Placental epithelial cell (primary cell): ENCODE results near the gene SSX2. TPM values are rescaled to one million over a fixed set of nuclear protein-coding genes. Genes with fewer than 3 reads are reported as not detected.

ENCODE experiments used
- small RNA-seq: library from RNA; depleted of rRNA; stranded (forward); fragments of <200 nt; gene quantifications from one replicate; pipeline ENCODE3, GENCODE V24; 2012
- total RNA-seq: library from RNA; depleted of rRNA; stranded (reverse); fragments of >200 nt; gene quantifications from 2 replicates; pipeline ENCODE4 v1.2.3, GENCODE V29; 2012

The SSX2 gene
- total RNA-seq, result not detected in 2 replicates

DNA sequence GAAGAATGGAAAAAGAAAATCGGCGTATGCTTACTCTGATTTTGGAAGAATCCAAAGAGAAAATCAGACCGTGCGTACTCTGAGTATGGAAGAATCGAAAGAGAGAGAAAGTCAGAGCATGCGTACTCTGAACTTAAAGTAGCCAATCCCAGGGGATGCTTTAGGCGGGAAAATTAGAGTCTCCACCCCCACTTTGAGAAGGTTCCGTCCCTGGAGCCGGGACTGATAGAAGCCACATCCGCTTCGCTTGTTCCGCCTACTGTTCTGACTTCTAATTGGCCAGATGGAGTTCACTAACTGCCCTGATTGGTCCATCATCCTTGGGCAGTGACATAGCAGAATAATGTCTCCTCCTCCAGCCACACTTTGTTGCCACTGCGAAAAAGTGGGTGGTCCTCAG is at the start of gene SSX2:
Gene SSX2 (minus strand): TSS at position 101 of the 400 bp plus-strand sequence. CDS start 1,429 bp downstream, outside the sequence.

GRCh38 chrX:52750952-52751351 is 44.0 kb upstream of the SSX2 start, which contains the start of gene SSX2B:
Gene SSX2B (plus strand): TSS chrX:52751252. CDS start chrX:52752681, 1,429 bp downstream.

DNA sequence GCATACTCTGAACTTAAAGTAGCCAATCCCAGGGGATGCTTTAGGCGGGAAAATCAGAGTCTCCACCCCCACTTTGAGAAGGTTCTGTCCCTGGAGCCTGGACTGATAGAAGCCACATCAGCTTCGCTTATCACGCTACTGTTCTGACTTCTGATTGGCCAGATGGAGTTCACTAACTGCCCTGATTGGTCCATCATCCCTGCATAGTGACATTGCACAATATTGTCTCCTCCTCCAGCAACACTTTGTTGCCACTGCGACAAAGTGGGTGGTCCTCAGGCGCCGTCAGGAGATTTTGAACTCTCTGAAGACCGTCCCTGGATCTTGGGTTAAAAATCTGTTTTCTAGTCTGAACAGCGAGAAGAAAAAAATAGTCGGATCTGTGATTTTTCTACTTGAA is 52.2 kb downstream of the SSX2 start, which contains the start of gene SSX7:
Gene SSX7 (minus strand): TSS at position 101 of the 400 bp plus-strand sequence. CDS start 1,428 bp downstream, outside the sequence.

Small RNA genes within 50 kb of the gene (small RNA-seq; reads per million reads assigned to genes)
- gene AC244505.3, result not detected
- not detected for gene AC244505.5
- gene AL450023.3, result not detected
- gene RNA5SP504, result not detected

Other genes with a start within 250 kb of the SSX2 start
- not detected in 2 replicates for gene XAGE1A, start 211.4 kb downstream of the SSX2 start, total RNA-seq
- not detected in 2 replicates for gene XAGE1B, start 190.1 kb downstream of the SSX2 start, total RNA-seq
- gene SSX7, start 52.3 kb downstream of the SSX2 start, total RNA-seq, result not detected in 2 replicates
- gene SSX2B, start 44.1 kb upstream of the SSX2 start, total RNA-seq, result not detected in 2 replicates
- not detected in 2 replicates for gene SPANXN5, start 90.2 kb upstream of the SSX2 start, total RNA-seq
- gene XAGE5, start 104.1 kb upstream of the SSX2 start, total RNA-seq, result not detected in 2 replicates
- gene XAGE3, start 160.9 kb upstream of the SSX2 start, total RNA-seq, result 0.54 TPM in 1 of 2 replicates, not detected in the other
- gene FAM156B, start 190.2 kb upstream of the SSX2 start, total RNA-seq, result 24.7 and 33.4 TPM in 2 replicates